NCI-H526 (cell line): ENCODE data around the gene SH3GL3.

ENCODE experiments used
- DNase-seq, 2 experiments: peaks; one replicate each; lab custom pipeline; 2025; lab: John Stamatoyannopoulos, UW

SH3GL3 gene

GRCh38 chr15:83446904-83447709 is at the start of gene SH3GL3:
TSS of gene SH3GL3 (plus strand) at chr15:83447341. CDS start at chr15:83447534, 193 bp downstream.
- DNase-seq: peak; percentile 85 to 94

- DNase-seq: no peak
Observed at GRCh38 chr15:83398626-83399025, 48.5 kb upstream of the SH3GL3 start.

- DNase-seq: no peak
Observed at GRCh38 chr15:83404121-83404520, 43.0 kb upstream of the SH3GL3 start.

- DNase-seq: peak; percentile 28 to 56
Observed at GRCh38 chr15:83410532-83410931, 36.6 kb upstream of the SH3GL3 start.

- no peak for DNase-seq
Observed at GRCh38 chr15:83413054-83413719, 34.0 kb upstream of the SH3GL3 start.

GRCh38 chr15:83422081-83422480 is 25.1 kb upstream of the SH3GL3 start:
- no peak for DNase-seq

- DNase-seq: no peak
Observed at GRCh38 chr15:83422541-83422940, 24.6 kb upstream of the SH3GL3 start.

- DNase-seq: no peak
Observed at GRCh38 chr15:83424101-83424500, 23.0 kb upstream of the SH3GL3 start.

GRCh38 chr15:83430441-83430840 is 16.7 kb upstream of the SH3GL3 start:
- no peak for DNase-seq

- no peak for DNase-seq
Observed at GRCh38 chr15:83431521-83431920, 15.6 kb upstream of the SH3GL3 start.

- no peak for DNase-seq
Observed at GRCh38 chr15:83435202-83435601, 11.9 kb upstream of the SH3GL3 start.

- DNase-seq: no peak
Observed at GRCh38 chr15:83435782-83436181, 11.4 kb upstream of the SH3GL3 start.

GRCh38 chr15:83436513-83437158 is 10.5 kb upstream of the SH3GL3 start:
- peak; percentile 52 to 85 for DNase-seq

- DNase-seq: no peak
Observed at GRCh38 chr15:83443076-83443847, 3.9 kb upstream of the SH3GL3 start.

- no peak for DNase-seq
Observed at GRCh38 chr15:83444936-83445335, 2.2 kb upstream of the SH3GL3 start.

GRCh38 chr15:83445643-83446042 is 1.5 kb upstream of the SH3GL3 start:
- DNase-seq: no peak

- no peak for DNase-seq
Observed at GRCh38 chr15:83446417-83446816, 724 bp upstream of the SH3GL3 start.

- peak in 1 of 2 experiments; percentile 21 for DNase-seq
Observed at GRCh38 chr15:83449250-83449671, 2.1 kb downstream of the SH3GL3 start.

GRCh38 chr15:83449937-83450506 is 2.9 kb downstream of the SH3GL3 start:
- DNase-seq: no peak

- DNase-seq: no peak
Observed at GRCh38 chr15:83457149-83457548, 10.0 kb downstream of the SH3GL3 start.

GRCh38 chr15:83458381-83458780 is 11.2 kb downstream of the SH3GL3 start:
- no peak for DNase-seq

GRCh38 chr15:83462026-83462425 is 14.9 kb downstream of the SH3GL3 start:
- no peak for DNase-seq
